Thyroid gland (tissue), 4 donors: Measurements from ENCODE around the gene ARMC5.
"Not testable (repeated sequence)": the region's sequence is repeated elsewhere in the genome, so short reads cannot be mapped to it uniquely, and the experiment has no call there.

Experiments used
- POLR2A ChIP-seq, 2 donors: fragments of 450-650 bp; IDR thresholded peaks; one replicate each; pipeline ENCODE4 v1.6.1; 2017; ENCODE audit warnings: antibody characterized with exemption in 2 of 2, mild to moderate bottlenecking in 2 of 2, moderate library complexity in 1 of 2
- TF ChIP-seq, protein P1 (sequence below), 6 experiments: fragments of 200-600 bp in 3 of 6; fragments of 450-650 bp in 3 of 6; sonication (generic) in 3 of 6; IDR thresholded peaks; one replicate each; pipeline ENCODE4 v1.5.1; 2016 to 2019; ENCODE audit warnings: antibody characterized with exemption in 6 of 6, mild to moderate bottlenecking in 2 of 6, inconsistent platforms in 1 of 6, moderate library complexity in 1 of 6

DNA sequence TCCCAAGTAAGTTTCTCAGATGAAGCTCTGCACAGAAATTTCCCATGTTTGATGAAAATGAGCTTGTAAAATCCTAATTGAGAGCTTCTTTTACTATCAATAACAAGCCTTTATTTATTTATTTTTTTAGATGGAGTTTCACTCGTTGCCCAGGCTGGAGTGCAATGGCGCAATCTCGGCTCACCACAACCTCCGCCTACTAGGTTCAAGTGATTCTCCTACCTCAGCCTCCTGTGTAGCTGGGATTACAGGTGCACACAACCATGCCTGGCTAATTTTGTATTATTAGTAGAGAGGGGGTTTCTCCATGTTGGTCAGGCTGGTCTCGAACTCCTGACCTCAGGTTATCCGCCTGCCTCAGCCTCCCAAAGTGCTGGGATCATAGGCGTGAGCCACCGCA, 44.3 kb downstream of the ARMC5 start:
- TF ChIP-seq, protein P1, sequence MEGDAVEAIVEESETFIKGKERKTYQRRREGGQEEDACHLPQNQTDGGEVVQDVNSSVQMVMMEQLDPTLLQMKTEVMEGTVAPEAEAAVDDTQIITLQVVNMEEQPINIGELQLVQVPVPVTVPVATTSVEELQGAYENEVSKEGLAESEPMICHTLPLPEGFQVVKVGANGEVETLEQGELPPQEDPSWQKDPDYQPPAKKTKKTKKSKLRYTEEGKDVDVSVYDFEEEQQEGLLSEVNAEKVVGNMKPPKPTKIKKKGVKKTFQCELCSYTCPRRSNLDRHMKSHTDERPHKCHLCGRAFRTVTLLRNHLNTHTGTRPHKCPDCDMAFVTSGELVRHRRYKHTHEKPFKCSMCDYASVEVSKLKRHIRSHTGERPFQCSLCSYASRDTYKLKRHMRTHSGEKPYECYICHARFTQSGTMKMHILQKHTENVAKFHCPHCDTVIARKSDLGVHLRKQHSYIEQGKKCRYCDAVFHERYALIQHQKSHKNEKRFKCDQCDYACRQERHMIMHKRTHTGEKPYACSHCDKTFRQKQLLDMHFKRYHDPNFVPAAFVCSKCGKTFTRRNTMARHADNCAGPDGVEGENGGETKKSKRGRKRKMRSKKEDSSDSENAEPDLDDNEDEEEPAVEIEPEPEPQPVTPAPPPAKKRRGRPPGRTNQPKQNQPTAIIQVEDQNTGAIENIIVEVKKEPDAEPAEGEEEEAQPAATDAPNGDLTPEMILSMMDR (IDR thresholded peaks at IDR 0.05), result not testable (repeated sequence)
- TF ChIP-seq POLR2A (IDR thresholded peaks at IDR 0.05), result not testable (repeated sequence)
